ENCODE results near the gene OXT.

Gene OXT

GRCh38 chr20:3082306-3082951, 11.0 kb downstream of the OXT start:
- Histone ChIP-seq H3K27me3 (ENCODE audit: insufficient read depth, low read length, poor library complexity, severe bottlenecking) (no peaks in the 10 kb centered on the region), H3K79me2 (ENCODE audit: insufficient read depth, low read length) (no peaks in the 10 kb centered on the region), H3K4me2 (ENCODE audit: low read depth, low read length, poor library complexity, severe bottlenecking) (no peak overlapping the region), H3F3A (ENCODE audit: low read depth) (no peaks in the 10 kb centered on the region), H3K4me3 (ENCODE audit: low read length, poor library complexity, severe bottlenecking) (no peak overlapping the region), H3K36me3 (ENCODE audit: insufficient read depth, low read length) (no peaks in the 10 kb centered on the region), H3K9ac (ENCODE audit: low read depth, low read length, poor library complexity, severe bottlenecking) (no peak overlapping the region), H3K4me1 (ENCODE audit: insufficient read depth, low read length, poor library complexity, severe bottlenecking) (peaks cover 12% of the 10 kb centered on the region), H4K20me1 (ENCODE audit: insufficient read depth, low read length, poor library complexity, severe bottlenecking) (no peaks in the 10 kb centered on the region), H3K9me3 (ENCODE audit: insufficient read depth, low read depth, low read length) (no peaks in the 10 kb centered on the region), H3K9me2 (replicated peaks; ENCODE audit: low read depth, low read length) (no peaks in the 10 kb centered on the region), H2AFZ (ENCODE audit: low read length) (no peak overlapping the region)
- TF ChIP-seq EZH2phosphoT487 (IDR thresholded peaks at IDR 0.05; ENCODE audit: borderline replicate concordance) = no peak
- TF ChIP-seq, protein P1, sequence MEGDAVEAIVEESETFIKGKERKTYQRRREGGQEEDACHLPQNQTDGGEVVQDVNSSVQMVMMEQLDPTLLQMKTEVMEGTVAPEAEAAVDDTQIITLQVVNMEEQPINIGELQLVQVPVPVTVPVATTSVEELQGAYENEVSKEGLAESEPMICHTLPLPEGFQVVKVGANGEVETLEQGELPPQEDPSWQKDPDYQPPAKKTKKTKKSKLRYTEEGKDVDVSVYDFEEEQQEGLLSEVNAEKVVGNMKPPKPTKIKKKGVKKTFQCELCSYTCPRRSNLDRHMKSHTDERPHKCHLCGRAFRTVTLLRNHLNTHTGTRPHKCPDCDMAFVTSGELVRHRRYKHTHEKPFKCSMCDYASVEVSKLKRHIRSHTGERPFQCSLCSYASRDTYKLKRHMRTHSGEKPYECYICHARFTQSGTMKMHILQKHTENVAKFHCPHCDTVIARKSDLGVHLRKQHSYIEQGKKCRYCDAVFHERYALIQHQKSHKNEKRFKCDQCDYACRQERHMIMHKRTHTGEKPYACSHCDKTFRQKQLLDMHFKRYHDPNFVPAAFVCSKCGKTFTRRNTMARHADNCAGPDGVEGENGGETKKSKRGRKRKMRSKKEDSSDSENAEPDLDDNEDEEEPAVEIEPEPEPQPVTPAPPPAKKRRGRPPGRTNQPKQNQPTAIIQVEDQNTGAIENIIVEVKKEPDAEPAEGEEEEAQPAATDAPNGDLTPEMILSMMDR (conservative IDR thresholded peaks at IDR 0.05; ENCODE audit: low read length) = no peak

GRCh38 chr20:3082955-3083952, 11.8 kb downstream of the OXT start:
- no peaks in the 10 kb centered on the region for H4K20me1 ChIP-seq (ENCODE audit: insufficient read depth, low read length, poor library complexity, severe bottlenecking)
- no peaks in the 10 kb centered on the region for H3K9me2 ChIP-seq (replicated peaks; ENCODE audit: low read depth, low read length)
- no peak overlapping the region for H3K4me2 ChIP-seq (ENCODE audit: low read depth, low read length, poor library complexity, severe bottlenecking)
- H3K9me3 ChIP-seq (ENCODE audit: insufficient read depth, low read depth, low read length) = no peaks in the 10 kb centered on the region
- no peak for TF ChIP-seq EZH2phosphoT487 (IDR thresholded peaks at IDR 0.05; ENCODE audit: borderline replicate concordance)
- TF ChIP-seq, protein P1 (conservative IDR thresholded peaks at IDR 0.05; ENCODE audit: low read length) = no peak
- H3K4me3 ChIP-seq (ENCODE audit: low read length, poor library complexity, severe bottlenecking) = no peak overlapping the region
- peaks cover 11% of the 10 kb centered on the region for H3K4me1 ChIP-seq (ENCODE audit: insufficient read depth, low read length, poor library complexity, severe bottlenecking)
- no peaks in the 10 kb centered on the region for H3F3A ChIP-seq (ENCODE audit: low read depth)
- H3K36me3 ChIP-seq (ENCODE audit: insufficient read depth, low read length) = no peaks in the 10 kb centered on the region
- H3K79me2 ChIP-seq (ENCODE audit: insufficient read depth, low read length) = no peaks in the 10 kb centered on the region
- no peak overlapping the region for H2AFZ ChIP-seq (ENCODE audit: low read length)
- no peaks in the 10 kb centered on the region for H3K27me3 ChIP-seq (ENCODE audit: insufficient read depth, low read length, poor library complexity, severe bottlenecking)
- no peak overlapping the region for H3K9ac ChIP-seq (ENCODE audit: low read depth, low read length, poor library complexity, severe bottlenecking)

- Histone ChIP-seq H3K9ac (ENCODE audit: low read depth, low read length, poor library complexity, severe bottlenecking) (no peak within 1 kb of the TSS), H2AFZ (ENCODE audit: low read length) (no peak within 1 kb of the TSS)
Measured at GRCh38 chr20:3084283-3084985, 13.0 kb downstream of the OXT start, which contains the start of gene AVP. Gene AVP, minus strand, starts transcription at chr20:3084724. Its CDS starts 50 bp downstream, at chr20:3084674.

More at GRCh38 chr20:3084283-3084985, 13.0 kb downstream of the OXT start, which contains the start of gene AVP:
- TF ChIP-seq EZH2phosphoT487 (IDR thresholded peaks at IDR 0.05; ENCODE audit: borderline replicate concordance) = no peak
- TF ChIP-seq, protein P1 (conservative IDR thresholded peaks at IDR 0.05; ENCODE audit: low read length) = no peak
- Histone ChIP-seq H3K9me3 (ENCODE audit: insufficient read depth, low read depth, low read length) (no peaks in the 10 kb centered on the region), H3K36me3 (ENCODE audit: insufficient read depth, low read length) (no peaks in the 10 kb centered on the region), H4K20me1 (ENCODE audit: insufficient read depth, low read length, poor library complexity, severe bottlenecking) (no peaks in the 10 kb centered on the region), H3K9me2 (replicated peaks; ENCODE audit: low read depth, low read length) (no peaks in the 10 kb centered on the region), H3K4me2 (ENCODE audit: low read depth, low read length, poor library complexity, severe bottlenecking) (no peak within 1 kb of the TSS), H3K79me2 (ENCODE audit: insufficient read depth, low read length) (no peaks in the 10 kb centered on the region), H3K4me1 (ENCODE audit: insufficient read depth, low read length, poor library complexity, severe bottlenecking) (peaks cover 15% of the 10 kb centered on the region), H3K4me3 (ENCODE audit: low read length, poor library complexity, severe bottlenecking) (no peak within 1 kb of the TSS), H3K27me3 (ENCODE audit: insufficient read depth, low read length, poor library complexity, severe bottlenecking) (no peaks in the 10 kb centered on the region), H3F3A (ENCODE audit: low read depth) (no peaks in the 10 kb centered on the region)

Data from Loucy (cell line).